Measurements from ENCODE around the gene TFCP2L1.

The TFCP2L1 gene

GRCh38 chr2:121251497-121251896 lies 33.5 kb downstream of the TFCP2L1 start:
- Histone ChIP-seq H3K4me2 (ENCODE audit: low read length) (no peak overlapping the region), H3K4me1 (ENCODE audit: insufficient read depth, low read length, severe bottlenecking) (no peaks in the 10 kb centered on the region), H4K20me1 (ENCODE audit: insufficient read depth, low read length) (no peaks in the 10 kb centered on the region), H3K27me3 (ENCODE audit: insufficient read depth, low read length) (0 out of 2 replicates have a peak, but pooled peaks cover 7% of the 10 kb centered on the region), H3K79me2 (ENCODE audit: insufficient read depth, low read length) (no peaks in the 10 kb centered on the region), H2AFZ (ENCODE audit: low read length) (no peak overlapping the region), H3K9me3 (ENCODE audit: low read length) (no peaks in the 10 kb centered on the region), H3K9me2 (ENCODE audit: low read depth, low read length) (no peaks in the 10 kb centered on the region), H3K9ac (ENCODE audit: low read length) (no peak overlapping the region), H3F3A (ENCODE audit: insufficient read depth, low read length) (no peaks in the 10 kb centered on the region), H3K27ac (ENCODE audit: low read depth, low read length, poor library complexity, severe bottlenecking) (no peak overlapping the region), H3K36me3 (ENCODE audit: insufficient read depth, low read length) (no peaks in the 10 kb centered on the region), H3K4me3 (ENCODE audit: low read depth, low read length, poor library complexity, severe bottlenecking) (no peak overlapping the region)
- TF ChIP-seq EZH2 (IDR thresholded peaks at IDR 0.05; ENCODE audit: borderline replicate concordance, low read length), result no peak
- TF ChIP-seq, protein P1, sequence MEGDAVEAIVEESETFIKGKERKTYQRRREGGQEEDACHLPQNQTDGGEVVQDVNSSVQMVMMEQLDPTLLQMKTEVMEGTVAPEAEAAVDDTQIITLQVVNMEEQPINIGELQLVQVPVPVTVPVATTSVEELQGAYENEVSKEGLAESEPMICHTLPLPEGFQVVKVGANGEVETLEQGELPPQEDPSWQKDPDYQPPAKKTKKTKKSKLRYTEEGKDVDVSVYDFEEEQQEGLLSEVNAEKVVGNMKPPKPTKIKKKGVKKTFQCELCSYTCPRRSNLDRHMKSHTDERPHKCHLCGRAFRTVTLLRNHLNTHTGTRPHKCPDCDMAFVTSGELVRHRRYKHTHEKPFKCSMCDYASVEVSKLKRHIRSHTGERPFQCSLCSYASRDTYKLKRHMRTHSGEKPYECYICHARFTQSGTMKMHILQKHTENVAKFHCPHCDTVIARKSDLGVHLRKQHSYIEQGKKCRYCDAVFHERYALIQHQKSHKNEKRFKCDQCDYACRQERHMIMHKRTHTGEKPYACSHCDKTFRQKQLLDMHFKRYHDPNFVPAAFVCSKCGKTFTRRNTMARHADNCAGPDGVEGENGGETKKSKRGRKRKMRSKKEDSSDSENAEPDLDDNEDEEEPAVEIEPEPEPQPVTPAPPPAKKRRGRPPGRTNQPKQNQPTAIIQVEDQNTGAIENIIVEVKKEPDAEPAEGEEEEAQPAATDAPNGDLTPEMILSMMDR (IDR thresholded peaks at IDR 0.05; ENCODE audit: low read length), result no peak

DNA sequence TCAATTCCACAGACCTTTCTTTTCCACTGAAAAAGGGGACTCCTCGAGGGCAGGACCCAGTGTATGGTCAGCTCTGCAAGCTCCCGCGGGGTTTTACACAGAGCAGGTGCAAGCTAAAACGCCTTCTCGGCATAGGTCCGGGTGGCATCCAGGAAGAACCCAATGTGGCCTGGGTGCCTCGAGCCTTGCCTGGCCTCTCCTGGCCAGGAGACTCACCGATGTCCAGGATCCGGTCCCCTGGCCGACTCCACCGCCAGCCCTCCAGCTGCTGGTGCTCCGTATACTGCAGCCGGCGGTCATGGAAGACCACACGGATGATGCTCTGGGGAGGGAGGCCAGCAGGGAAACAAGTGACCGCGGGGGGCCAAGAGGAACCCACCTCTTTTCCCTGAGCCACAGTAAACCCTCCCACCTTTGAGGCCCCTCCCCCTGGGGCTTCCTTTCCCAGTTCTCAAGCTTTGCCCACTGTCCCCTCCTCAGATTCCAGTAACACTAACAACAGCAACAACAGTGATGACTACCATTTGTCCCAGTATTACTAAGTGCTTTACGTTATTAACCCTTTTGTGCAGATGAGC lies 36.1 kb downstream of the TFCP2L1 start:
- TF ChIP-seq, protein P1 (IDR thresholded peaks at IDR 0.05; ENCODE audit: low read length), result no peak
- no peak for TF ChIP-seq EZH2 (IDR thresholded peaks at IDR 0.05; ENCODE audit: borderline replicate concordance, low read length)
- no peak overlapping the region for H3K4me3 ChIP-seq (ENCODE audit: low read depth, low read length, poor library complexity, severe bottlenecking)
- H3K27me3 ChIP-seq (ENCODE audit: insufficient read depth, low read length), result peaks cover 7% of the 10 kb centered on the region; the same call in 1 of the 2 replicates

DNA sequence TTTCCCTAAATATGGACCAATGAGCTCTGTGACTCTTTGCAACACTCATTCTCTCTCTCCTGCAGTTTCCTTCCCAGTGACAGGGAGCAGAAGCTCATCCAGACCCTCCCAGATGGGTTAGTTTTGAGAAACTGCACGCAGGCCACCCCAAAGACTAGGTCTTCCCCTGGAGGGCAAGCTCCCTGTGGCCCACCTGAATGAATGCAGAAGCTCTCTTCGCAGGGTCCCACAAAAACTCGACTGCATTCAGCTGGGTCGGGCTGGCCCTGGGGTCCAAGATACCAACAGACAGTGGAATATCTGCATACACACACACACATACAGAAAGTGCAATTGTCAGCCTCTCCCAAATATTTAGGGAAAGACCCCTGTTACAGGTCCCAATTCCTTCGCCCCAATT lies 37.0 kb downstream of the TFCP2L1 start:
- Histone ChIP-seq H3K4me3 (ENCODE audit: low read depth, low read length, poor library complexity, severe bottlenecking) (no peak overlapping the region), H3K4me1 (ENCODE audit: insufficient read depth, low read length, severe bottlenecking) (no peaks in the 10 kb centered on the region), H3K9me3 (ENCODE audit: low read length) (no peaks in the 10 kb centered on the region), H3K79me2 (ENCODE audit: insufficient read depth, low read length) (no peaks in the 10 kb centered on the region), H3K4me2 (ENCODE audit: low read length) (no peak overlapping the region), H3F3A (ENCODE audit: insufficient read depth, low read length) (no peaks in the 10 kb centered on the region), H3K9me2 (ENCODE audit: low read depth, low read length) (no peaks in the 10 kb centered on the region), H3K27ac (ENCODE audit: low read depth, low read length, poor library complexity, severe bottlenecking) (no peak overlapping the region), H3K9ac (ENCODE audit: low read length) (no peak overlapping the region), H2AFZ (ENCODE audit: low read length) (no peak overlapping the region), H4K20me1 (ENCODE audit: insufficient read depth, low read length) (no peaks in the 10 kb centered on the region), H3K27me3 (ENCODE audit: insufficient read depth, low read length) (peaks cover 7% of the 10 kb centered on the region; the same call in 1 of the 2 replicates), H3K36me3 (ENCODE audit: insufficient read depth, low read length) (no peaks in the 10 kb centered on the region)
- TF ChIP-seq, protein P1 (IDR thresholded peaks at IDR 0.05; ENCODE audit: low read length), result no peak

More for the DNA sequence above, 36.1 kb downstream of the TFCP2L1 start:
- Histone ChIP-seq H3K4me1 (ENCODE audit: insufficient read depth, low read length, severe bottlenecking) (no peaks in the 10 kb centered on the region), H3K4me2 (ENCODE audit: low read length) (no peak overlapping the region), H3K27ac (ENCODE audit: low read depth, low read length, poor library complexity, severe bottlenecking) (no peak overlapping the region), H3K79me2 (ENCODE audit: insufficient read depth, low read length) (no peaks in the 10 kb centered on the region), H3K9ac (ENCODE audit: low read length) (no peak overlapping the region), H2AFZ (ENCODE audit: low read length) (no peak overlapping the region), H3K9me2 (ENCODE audit: low read depth, low read length) (no peaks in the 10 kb centered on the region), H4K20me1 (ENCODE audit: insufficient read depth, low read length) (no peaks in the 10 kb centered on the region), H3K9me3 (ENCODE audit: low read length) (no peaks in the 10 kb centered on the region), H3F3A (ENCODE audit: insufficient read depth, low read length) (no peaks in the 10 kb centered on the region), H3K36me3 (ENCODE audit: insufficient read depth, low read length) (no peaks in the 10 kb centered on the region)

All from OCI-LY1 (cell line).